Liver (tissue), 2 donors: ENCODE data around the gene EXO1.

Experiments
- REST ChIP-seq: IDR thresholded peaks from 2 replicates; pipeline ENCODE4 v1.6.1; 2016; ENCODE audit warnings: antibody characterized with exemption, mild to moderate bottlenecking
- TF ChIP-seq, protein P1 (sequence below): fragments of 150-350 bp; IDR thresholded peaks from 2 replicates; pipeline ENCODE4 v1.5.1; 2017; ENCODE audit warnings: improper control_type of control experiment, low read depth, low read length; ENCODE audit not compliant: missing input control
- donor health status: healthy.

DNA sequence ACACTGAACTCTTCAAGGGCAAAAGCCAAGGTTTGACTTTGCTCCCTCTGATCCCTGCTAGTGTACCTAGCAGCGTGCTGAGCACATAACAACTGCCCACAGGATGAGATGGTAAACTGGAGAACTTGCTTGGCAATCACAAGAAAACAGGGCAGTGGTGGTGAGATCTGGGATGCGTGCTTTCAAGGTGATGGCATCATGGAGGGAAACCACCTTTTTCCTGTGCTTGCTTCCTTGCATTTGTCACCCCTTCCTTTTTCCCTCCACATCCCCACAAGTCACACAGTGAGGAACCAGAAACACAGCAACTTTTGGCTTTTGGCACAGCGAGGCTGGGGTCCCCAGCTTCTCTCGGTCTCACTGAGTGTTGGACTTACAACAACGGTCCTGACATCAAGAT, 78.1 kb downstream of the EXO1 start:
- TF ChIP-seq, protein P1, sequence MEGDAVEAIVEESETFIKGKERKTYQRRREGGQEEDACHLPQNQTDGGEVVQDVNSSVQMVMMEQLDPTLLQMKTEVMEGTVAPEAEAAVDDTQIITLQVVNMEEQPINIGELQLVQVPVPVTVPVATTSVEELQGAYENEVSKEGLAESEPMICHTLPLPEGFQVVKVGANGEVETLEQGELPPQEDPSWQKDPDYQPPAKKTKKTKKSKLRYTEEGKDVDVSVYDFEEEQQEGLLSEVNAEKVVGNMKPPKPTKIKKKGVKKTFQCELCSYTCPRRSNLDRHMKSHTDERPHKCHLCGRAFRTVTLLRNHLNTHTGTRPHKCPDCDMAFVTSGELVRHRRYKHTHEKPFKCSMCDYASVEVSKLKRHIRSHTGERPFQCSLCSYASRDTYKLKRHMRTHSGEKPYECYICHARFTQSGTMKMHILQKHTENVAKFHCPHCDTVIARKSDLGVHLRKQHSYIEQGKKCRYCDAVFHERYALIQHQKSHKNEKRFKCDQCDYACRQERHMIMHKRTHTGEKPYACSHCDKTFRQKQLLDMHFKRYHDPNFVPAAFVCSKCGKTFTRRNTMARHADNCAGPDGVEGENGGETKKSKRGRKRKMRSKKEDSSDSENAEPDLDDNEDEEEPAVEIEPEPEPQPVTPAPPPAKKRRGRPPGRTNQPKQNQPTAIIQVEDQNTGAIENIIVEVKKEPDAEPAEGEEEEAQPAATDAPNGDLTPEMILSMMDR, result no peak
- no peak for TF ChIP-seq REST
